Measurements from ENCODE around the gene BRIP1.

Gene BRIP1

GRCh38 chr17:61632826-61633225 is 230.5 kb downstream of the BRIP1 start:
- TF ChIP-seq POLR2A (IDR thresholded peaks at IDR 0.05; ENCODE audit: low read depth, low read length): no peak
- DNase-seq (ENCODE audit: insufficient read length, low spot score) (no peak), FAIRE-seq (peak; percentile 38)

- peak; percentile 15 for FAIRE-seq
- no peak for DNase-seq (ENCODE audit: insufficient read length, low spot score)
- no peak for TF ChIP-seq POLR2A (IDR thresholded peaks at IDR 0.05; ENCODE audit: low read depth, low read length)
Observed at GRCh38 chr17:61631800-61632199, 231.5 kb downstream of the BRIP1 start.

Measured in H54 (cell line).